ENCODE measurements around the gene ATAD2B.
"Not testable (repeated sequence)": the region's sequence is repeated elsewhere in the genome, so short reads cannot be mapped to it uniquely, and the experiment has no call there.

The ATAD2B gene

GRCh38 chr2:23803264-23803964 is 123.5 kb downstream of the ATAD2B start:
- in situ Hi-C loops (cut with HindIII; ENCODE audit: low sequenced_read_pairs): no loop called here

GRCh38 chr2:23801396-23801795 is 125.5 kb downstream of the ATAD2B start:
- in situ Hi-C loops (cut with HindIII; ENCODE audit: low sequenced_read_pairs): no loop called here

- in situ Hi-C loops (cut with HindIII; ENCODE audit: low sequenced_read_pairs): no loop called here
Measured at GRCh38 chr2:23794234-23794633, 132.7 kb downstream of the ATAD2B start.

- in situ Hi-C loops (cut with HindIII; ENCODE audit: low sequenced_read_pairs): no loop called here
Measured at GRCh38 chr2:23793476-23793875, 133.4 kb downstream of the ATAD2B start.

GRCh38 chr2:23791030-23791429 is 135.9 kb downstream of the ATAD2B start:
- in situ Hi-C loops (cut with HindIII; ENCODE audit: low sequenced_read_pairs): no loop called here

- in situ Hi-C loops (cut with HindIII; ENCODE audit: low sequenced_read_pairs): no loop called here
Measured at GRCh38 chr2:23789012-23789411, 137.9 kb downstream of the ATAD2B start.

GRCh38 chr2:23788100-23788499 is 138.8 kb downstream of the ATAD2B start:
- in situ Hi-C loops (cut with HindIII; ENCODE audit: low sequenced_read_pairs): no loop called here

GRCh38 chr2:23784971-23785370 is 142.0 kb downstream of the ATAD2B start:
- in situ Hi-C loops (cut with HindIII; ENCODE audit: low sequenced_read_pairs): no loop called here

- in situ Hi-C loops (cut with HindIII; ENCODE audit: low sequenced_read_pairs): no loop called here
Measured at GRCh38 chr2:23782646-23783045, 144.3 kb downstream of the ATAD2B start.

GRCh38 chr2:23782126-23782525 is 144.8 kb downstream of the ATAD2B start:
- in situ Hi-C loops (cut with HindIII; ENCODE audit: low sequenced_read_pairs): no loop called here

- in situ Hi-C loops (cut with HindIII; ENCODE audit: low sequenced_read_pairs): not testable (repeated sequence)
Measured at GRCh38 chr2:23780465-23780864, 146.5 kb downstream of the ATAD2B start.

- in situ Hi-C loops (cut with HindIII; ENCODE audit: low sequenced_read_pairs): no loop called here
Measured at GRCh38 chr2:23777826-23778225, 149.1 kb downstream of the ATAD2B start.

- in situ Hi-C loops (cut with HindIII; ENCODE audit: low sequenced_read_pairs): no loop called here
Measured at GRCh38 chr2:23776021-23776420, 150.9 kb downstream of the ATAD2B start.

GRCh38 chr2:23772684-23773083 is 154.2 kb downstream of the ATAD2B start:
- in situ Hi-C loops (cut with HindIII; ENCODE audit: low sequenced_read_pairs): no loop called here

- in situ Hi-C loops (cut with HindIII; ENCODE audit: low sequenced_read_pairs): no loop called here
Measured at GRCh38 chr2:23772056-23772455, 154.9 kb downstream of the ATAD2B start.

- in situ Hi-C loops (cut with HindIII; ENCODE audit: low sequenced_read_pairs): no loop called here
Measured at GRCh38 chr2:23769364-23769763, 157.6 kb downstream of the ATAD2B start.

GRCh38 chr2:23767876-23768621 is 158.9 kb downstream of the ATAD2B start:
- in situ Hi-C loops (cut with HindIII; ENCODE audit: low sequenced_read_pairs): no loop called here

- in situ Hi-C loops (cut with HindIII; ENCODE audit: low sequenced_read_pairs): no loop called here
Measured at GRCh38 chr2:23762141-23762540, 164.8 kb downstream of the ATAD2B start.

- in situ Hi-C loops (cut with HindIII; ENCODE audit: low sequenced_read_pairs): no loop called here
Measured at GRCh38 chr2:23761638-23762037, 165.3 kb downstream of the ATAD2B start.

GRCh38 chr2:23760736-23761135 is 166.2 kb downstream of the ATAD2B start:
- in situ Hi-C loops (cut with HindIII; ENCODE audit: low sequenced_read_pairs): no loop called here

- in situ Hi-C loops (cut with HindIII; ENCODE audit: low sequenced_read_pairs): loop anchor here (5.0 kb wide), 1 partner anchor 121 kb away; no protein-coding TSS in a partner anchor
Measured at GRCh38 chr2:23757686-23758433, 169.1 kb downstream of the ATAD2B start.

Data from endothelial cell of hepatic sinusoid (primary cell).